Nephron progenitor cell (in vitro differentiated cells): ENCODE measurements around the gene BEST2.
A peak's percentile ranks its signal among the peaks of the same experiment; 100 is the strongest.

Experiments used
- DNase-seq: peaks from one replicate; pipeline ENCODE4 v3.0.0; 2021
- H3K27ac Mint-ChIP-seq: 2 replicates; pipeline ENCODE4 v1.8.0; 2021; ENCODE audit warnings: mild to moderate bottlenecking, moderate library complexity, mixed read lengths
- H3K27me3 Mint-ChIP-seq: 2 replicates; pipeline ENCODE4 v1.8.0; 2021; ENCODE audit warnings: mild to moderate bottlenecking, low read depth, mixed read lengths; ENCODE audit not compliant: poor library complexity
- H3K36me3 Mint-ChIP-seq: 2 replicates; pipeline ENCODE4 v1.8.0; 2021; ENCODE audit warnings: low read depth, mixed read lengths
- H3K4me1 Mint-ChIP-seq: 2 replicates; pipeline ENCODE4 v1.8.0; 2021; ENCODE audit warnings: mixed read lengths
- H3K4me3 Mint-ChIP-seq: 2 replicates; pipeline ENCODE4 v1.8.0; 2021; ENCODE audit warnings: mild to moderate bottlenecking, moderate library complexity, mixed read lengths
- H3K9me3 Mint-ChIP-seq: 2 replicates; pipeline ENCODE4 v1.8.0; 2021; ENCODE audit warnings: mild to moderate bottlenecking, moderate library complexity, mixed read lengths
- CTCF ChIP-seq: fragments of 200-600 bp; sonication (generic); IDR thresholded peaks from 2 replicates; pipeline ENCODE4 v1.5.0; 2021; ENCODE audit warnings: antibody characterized with exemption

The BEST2 gene

GRCh38 chr19:12792051-12792852 is 40.7 kb downstream of the BEST2 start:
- Mint-ChIP-seq H3K9me3 (no peaks in the 10 kb centered on the region), H3K4me3 (peak overlapping the region; percentile 87), H3K27me3 (peaks cover 4% of the 10 kb centered on the region), H3K36me3 (peaks cover 10% of the 10 kb centered on the region), H3K27ac (peak overlapping the region; percentile 99), H3K4me1 (peaks cover 56% of the 10 kb centered on the region)
- peak; percentile 71 for DNase-seq
- TF ChIP-seq CTCF, result no peak

GRCh38 chr19:12792853-12793289 is 41.3 kb downstream of the BEST2 start:
- Mint-ChIP-seq H3K27me3 (peaks cover 4% of the 10 kb centered on the region), H3K36me3 (peaks cover 16% of the 10 kb centered on the region), H3K4me1 (peaks cover 56% of the 10 kb centered on the region), H3K27ac (peak overlapping the region; percentile 71), H3K9me3 (no peaks in the 10 kb centered on the region), H3K4me3 (peak overlapping the region; percentile 87)
- no peak for DNase-seq
- TF ChIP-seq CTCF, result no peak

- H3K4me1 Mint-ChIP-seq, result peaks cover 49% of the 10 kb centered on the region
- H3K9me3 Mint-ChIP-seq, result no peaks in the 10 kb centered on the region
- no peak for TF ChIP-seq CTCF
- H3K27me3 Mint-ChIP-seq, result peaks cover 4% of the 10 kb centered on the region
- H3K27ac Mint-ChIP-seq, result peak overlapping the region; percentile 81
- H3K36me3 Mint-ChIP-seq, result peaks cover 19% of the 10 kb centered on the region
- peak; percentile 92 for DNase-seq
- peak overlapping the region; percentile 87 for H3K4me3 Mint-ChIP-seq
Measured at GRCh38 chr19:12793290-12794195, 42.0 kb downstream of the BEST2 start.

GRCh38 chr19:12794196-12794941 is 42.8 kb downstream of the BEST2 start:
- no peaks in the 10 kb centered on the region for H3K9me3 Mint-ChIP-seq
- H3K4me1 Mint-ChIP-seq, result peaks cover 41% of the 10 kb centered on the region
- DNase-seq, result no peak
- TF ChIP-seq CTCF, result no peak
- peaks cover 4% of the 10 kb centered on the region for H3K27me3 Mint-ChIP-seq
- peak overlapping the region; percentile 68 for H3K4me3 Mint-ChIP-seq
- no peak overlapping the region for H3K27ac Mint-ChIP-seq
- H3K36me3 Mint-ChIP-seq, result peaks cover 26% of the 10 kb centered on the region

- Mint-ChIP-seq H3K27ac (no peak overlapping the region), H3K9me3 (no peaks in the 10 kb centered on the region), H3K4me3 (no peak overlapping the region), H3K4me1 (peaks cover 40% of the 10 kb centered on the region), H3K27me3 (peaks cover 4% of the 10 kb centered on the region), H3K36me3 (peaks cover 31% of the 10 kb centered on the region)
- no peak for TF ChIP-seq CTCF
- DNase-seq, result no peak
Measured at GRCh38 chr19:12794971-12795381, 43.4 kb downstream of the BEST2 start.
